Measurements from ENCODE around the gene HTR3E. TPM values are rescaled to one million over a fixed set of nuclear protein-coding genes. Genes with fewer than 3 reads are reported as not detected.

HTR3E gene
- total RNA-seq, 1 experiment from 2014 or later, result not detected

DNA sequence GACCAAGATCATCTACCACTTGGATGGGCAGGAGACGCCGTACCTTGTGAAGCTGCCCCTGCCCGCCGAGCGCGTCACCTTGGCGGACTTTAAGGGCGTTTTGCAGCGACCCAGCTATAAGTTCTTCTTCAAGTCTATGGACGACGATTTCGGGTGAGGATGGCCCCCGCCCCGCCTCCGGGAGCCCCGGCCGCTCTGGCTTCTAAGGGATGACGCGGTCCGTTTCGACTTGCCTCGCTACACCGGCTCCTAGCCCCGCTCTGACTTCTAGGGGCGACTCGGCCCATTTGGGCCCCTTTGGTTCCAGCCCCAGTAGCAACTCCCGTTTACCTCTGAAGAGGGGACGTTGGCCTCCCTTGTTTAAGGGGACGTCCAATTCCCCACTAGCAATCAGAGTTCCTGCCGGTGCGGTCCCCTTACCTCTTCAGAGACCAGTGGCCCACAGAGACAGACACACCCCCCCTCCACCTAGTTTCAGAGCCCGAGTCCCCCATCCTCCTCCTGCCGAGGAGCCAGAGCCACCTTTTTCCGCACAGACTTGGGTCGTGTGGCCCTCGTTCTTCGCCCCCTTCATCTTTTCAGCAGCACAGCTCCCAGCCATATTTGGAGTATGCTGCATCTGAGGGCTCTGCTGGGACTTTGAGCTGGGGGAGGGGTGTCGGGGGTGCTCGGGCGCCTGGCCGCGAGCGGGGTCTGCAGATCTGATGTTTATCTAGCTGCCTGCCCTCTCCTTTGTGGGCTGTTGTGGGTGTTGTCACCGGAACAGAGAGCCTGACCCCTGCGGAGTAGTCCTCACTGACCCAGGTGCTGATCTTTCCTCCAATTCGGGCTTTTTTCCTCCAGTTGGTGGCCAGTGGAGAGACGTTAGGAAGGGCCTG is 59.0 kb downstream of the HTR3E start:
- Mint-ChIP-seq H3K4me1 (peaks cover 16% of the 10 kb centered on the region), H3K4me3 (peak overlapping the region; percentile 95), H3K9me3 (no peaks in the 10 kb centered on the region), H3K27ac (peak overlapping the region; percentile 95), H3K27me3 (ENCODE audit: low read depth) (no peaks in the 10 kb centered on the region), H3K36me3 (no peaks in the 10 kb centered on the region)
- ATAC-seq, result peak; percentile 16
- ChIA-PET POLR2A (interaction anchor here (1.0 to 1.9 kb wide), 3 partner anchors 10 to 21 kb away, joined by 3 to 11 read pairs (median 3); no protein-coding TSS in a partner anchor), CTCF (interaction anchor here (0.8 to 1.8 kb wide), 6 partner anchors 11 to 260 kb away, joined by 3 to 12 read pairs (median 4); partner anchors contain the start of gene EEF1AKMT4)
- TF ChIP-seq NR1H2 (CRISPR knock-in tag; IDR thresholded peaks at IDR 0.05), result 0 out of 2 replicates have a peak, but pooled peaks have one; percentile 43
- TF ChIP-seq RORB (CRISPR knock-in tag; IDR thresholded peaks at IDR 0.05), result no peak
- no peak for TF ChIP-seq IRF2 (CRISPR knock-in tag; IDR thresholded peaks at IDR 0.05; ENCODE audit: borderline replicate concordance, low read depth)
- no peak for TF ChIP-seq SP1 (CRISPR knock-in tag; conservative IDR thresholded peaks at IDR 0.05)
- peak; percentile 47 for DNase-seq (ENCODE audit: low spot score)

DNA sequence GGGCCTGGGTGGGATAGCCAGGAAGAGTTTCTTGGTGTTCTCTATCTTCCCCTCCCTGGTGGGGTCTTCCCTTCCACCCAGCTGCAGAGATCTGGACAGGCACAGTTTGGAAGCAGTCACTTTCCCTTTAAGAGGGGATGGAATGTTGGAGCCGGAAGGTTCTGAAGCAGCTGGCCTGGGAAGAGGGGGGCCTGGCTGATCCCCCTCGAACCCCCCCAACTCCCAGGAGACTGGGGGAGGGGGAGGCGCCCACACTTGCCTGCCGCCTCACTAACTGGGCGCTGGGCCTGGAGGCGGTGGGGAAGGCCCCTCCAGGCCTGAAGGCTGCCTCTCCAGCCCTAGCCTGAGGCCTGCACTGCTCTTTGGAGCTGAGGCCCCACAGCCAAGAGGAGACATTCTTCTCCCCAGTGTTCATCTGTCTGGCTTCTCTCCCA is 59.7 kb downstream of the HTR3E start:
- Mint-ChIP-seq H3K27ac (peak overlapping the region; percentile 95), H3K27me3 (ENCODE audit: low read depth) (no peaks in the 10 kb centered on the region), H3K4me3 (peak overlapping the region; percentile 95), H3K4me1 (peaks cover 18% of the 10 kb centered on the region), H3K9me3 (no peaks in the 10 kb centered on the region), H3K36me3 (no peaks in the 10 kb centered on the region)
- TF ChIP-seq, protein P1, sequence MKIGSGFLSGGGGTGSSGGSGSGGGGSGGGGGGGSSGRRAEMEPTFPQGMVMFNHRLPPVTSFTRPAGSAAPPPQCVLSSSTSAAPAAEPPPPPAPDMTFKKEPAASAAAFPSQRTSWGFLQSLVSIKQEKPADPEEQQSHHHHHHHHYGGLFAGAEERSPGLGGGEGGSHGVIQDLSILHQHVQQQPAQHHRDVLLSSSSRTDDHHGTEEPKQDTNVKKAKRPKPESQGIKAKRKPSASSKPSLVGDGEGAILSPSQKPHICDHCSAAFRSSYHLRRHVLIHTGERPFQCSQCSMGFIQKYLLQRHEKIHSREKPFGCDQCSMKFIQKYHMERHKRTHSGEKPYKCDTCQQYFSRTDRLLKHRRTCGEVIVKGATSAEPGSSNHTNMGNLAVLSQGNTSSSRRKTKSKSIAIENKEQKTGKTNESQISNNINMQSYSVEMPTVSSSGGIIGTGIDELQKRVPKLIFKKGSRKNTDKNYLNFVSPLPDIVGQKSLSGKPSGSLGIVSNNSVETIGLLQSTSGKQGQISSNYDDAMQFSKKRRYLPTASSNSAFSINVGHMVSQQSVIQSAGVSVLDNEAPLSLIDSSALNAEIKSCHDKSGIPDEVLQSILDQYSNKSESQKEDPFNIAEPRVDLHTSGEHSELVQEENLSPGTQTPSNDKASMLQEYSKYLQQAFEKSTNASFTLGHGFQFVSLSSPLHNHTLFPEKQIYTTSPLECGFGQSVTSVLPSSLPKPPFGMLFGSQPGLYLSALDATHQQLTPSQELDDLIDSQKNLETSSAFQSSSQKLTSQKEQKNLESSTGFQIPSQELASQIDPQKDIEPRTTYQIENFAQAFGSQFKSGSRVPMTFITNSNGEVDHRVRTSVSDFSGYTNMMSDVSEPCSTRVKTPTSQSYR (CRISPR knock-in tag; IDR thresholded peaks at IDR 0.05), result 0 out of 2 replicates have a peak, but pooled peaks have one; percentile 36
- TF ChIP-seq JAZF1 (CRISPR knock-in tag; IDR thresholded peaks at IDR 0.05), result no peak
- TF ChIP-seq, protein P2, sequence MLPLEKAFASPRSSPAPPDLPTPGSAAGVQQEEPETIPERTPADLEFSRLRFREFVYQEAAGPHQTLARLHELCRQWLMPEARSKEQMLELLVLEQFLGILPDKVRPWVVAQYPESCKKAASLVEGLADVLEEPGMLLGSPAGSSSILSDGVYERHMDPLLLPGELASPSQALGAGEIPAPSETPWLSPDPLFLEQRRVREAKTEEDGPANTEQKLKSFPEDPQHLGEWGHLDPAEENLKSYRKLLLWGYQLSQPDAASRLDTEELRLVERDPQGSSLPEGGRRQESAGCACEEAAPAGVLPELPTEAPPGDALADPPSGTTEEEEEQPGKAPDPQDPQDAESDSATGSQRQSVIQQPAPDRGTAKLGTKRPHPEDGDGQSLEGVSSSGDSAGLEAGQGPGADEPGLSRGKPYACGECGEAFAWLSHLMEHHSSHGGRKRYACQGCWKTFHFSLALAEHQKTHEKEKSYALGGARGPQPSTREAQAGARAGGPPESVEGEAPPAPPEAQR (CRISPR knock-in tag; IDR thresholded peaks at IDR 0.05), result no peak
- DNase-seq (ENCODE audit: low spot score) (peak; percentile 58), ATAC-seq (peak; percentile 29)
- ChIA-PET CTCF (interaction anchor here (1.2 to 1.8 kb wide), 6 partner anchors 11 to 261 kb away, joined by 3 to 12 read pairs (median 4); partner anchors contain the start of gene EEF1AKMT4), POLR2A (interaction anchor here (1.0 to 1.9 kb wide), 3 partner anchors 9 to 20 kb away, joined by 3 to 11 read pairs (median 3); no protein-coding TSS in a partner anchor)

Other genes starting within 250 kb of the HTR3E start
- gene PARL, start 212.2 kb upstream of the HTR3E start, total RNA-seq (2021), result 71.3 to 93.5 TPM (median 74.3 TPM) in 3 replicates
- 29.1 to 35.2 TPM (median 31.1 TPM) in 3 replicates for gene ABCC5, start 79.2 kb upstream of the HTR3E start, total RNA-seq (2021)
- gene HTR3D, start 65.3 kb upstream of the HTR3E start, total RNA-seq (2021), result not detected in 3 replicates
- not detected in 3 replicates for gene HTR3C, start 44.0 kb upstream of the HTR3E start, total RNA-seq (2021)
- gene EIF2B5, start 38.3 kb downstream of the HTR3E start, total RNA-seq (2021), result 36.6 to 42.3 TPM (median 38.0 TPM) in 3 replicates
- gene DVL3, start 58.3 kb downstream of the HTR3E start, total RNA-seq (2021), result 64.5 to 76.2 TPM (median 66.5 TPM) in 3 replicates
- gene AP2M1, start 77.8 kb downstream of the HTR3E start, total RNA-seq (2021), result 370 to 399 TPM (median 383 TPM) in 3 replicates
- gene ABCF3, start 89.1 kb downstream of the HTR3E start, total RNA-seq (2021), result 49.7 to 63.6 TPM (median 50.0 TPM) in 3 replicates
- gene VWA5B2, start 132.5 kb downstream of the HTR3E start, total RNA-seq (2021), result 0.44 to 0.57 TPM (median 0.55 TPM) in 3 replicates
- gene ALG3, start 151.9 kb downstream of the HTR3E start, total RNA-seq (2021), result 57.3 to 60.0 TPM (median 58.7 TPM) in 3 replicates
- gene EEF1AKMT4, start 152.6 kb downstream of the HTR3E start, total RNA-seq (2021), result 11.3 to 11.8 TPM (median 11.4 TPM) in 3 replicates
- gene CAMK2N2, start 164.5 kb downstream of the HTR3E start, total RNA-seq (2021), result 10.5 to 13.1 TPM (median 11.5 TPM) in 3 replicates
- 0.46 to 1.2 TPM (median 0.64 TPM) in 3 replicates for gene ECE2, start 179.0 kb downstream of the HTR3E start, total RNA-seq (2021)
- 303 to 359 TPM (median 320 TPM) in 3 replicates for gene PSMD2, start 202.2 kb downstream of the HTR3E start, total RNA-seq (2021)
- 411 to 557 TPM (median 439 TPM) in 3 replicates for gene EIF4G1, start 217.5 kb downstream of the HTR3E start, total RNA-seq (2021)
- 20.3 to 23.0 TPM (median 20.4 TPM) in 3 replicates for gene FAM131A, start 240.5 kb downstream of the HTR3E start, total RNA-seq (2021)